Nephron progenitor cell (in vitro differentiated cells): Measurements from ENCODE around the gene STRA8.
A peak's percentile ranks its signal among the peaks of the same experiment; 100 is the strongest.

Source experiments
- DNase-seq: peaks from one replicate; pipeline ENCODE4 v3.0.0; 2021
- H3K27ac Mint-ChIP-seq: 2 replicates; pipeline ENCODE4 v1.8.0; 2021; ENCODE audit warnings: mild to moderate bottlenecking, moderate library complexity, mixed read lengths
- H3K27me3 Mint-ChIP-seq: 2 replicates; pipeline ENCODE4 v1.8.0; 2021; ENCODE audit warnings: mild to moderate bottlenecking, low read depth, mixed read lengths; ENCODE audit not compliant: poor library complexity
- H3K36me3 Mint-ChIP-seq: 2 replicates; pipeline ENCODE4 v1.8.0; 2021; ENCODE audit warnings: low read depth, mixed read lengths
- H3K4me1 Mint-ChIP-seq: 2 replicates; pipeline ENCODE4 v1.8.0; 2021; ENCODE audit warnings: mixed read lengths
- H3K4me3 Mint-ChIP-seq: 2 replicates; pipeline ENCODE4 v1.8.0; 2021; ENCODE audit warnings: mild to moderate bottlenecking, moderate library complexity, mixed read lengths
- H3K9me3 Mint-ChIP-seq: 2 replicates; pipeline ENCODE4 v1.8.0; 2021; ENCODE audit warnings: mild to moderate bottlenecking, moderate library complexity, mixed read lengths
- TF ChIP-seq, protein P1 (sequence below): fragments of 200-600 bp; sonication (generic); IDR thresholded peaks from 2 replicates; pipeline ENCODE4 v1.5.0; 2021; ENCODE audit warnings: antibody characterized with exemption

The STRA8 gene

DNA sequence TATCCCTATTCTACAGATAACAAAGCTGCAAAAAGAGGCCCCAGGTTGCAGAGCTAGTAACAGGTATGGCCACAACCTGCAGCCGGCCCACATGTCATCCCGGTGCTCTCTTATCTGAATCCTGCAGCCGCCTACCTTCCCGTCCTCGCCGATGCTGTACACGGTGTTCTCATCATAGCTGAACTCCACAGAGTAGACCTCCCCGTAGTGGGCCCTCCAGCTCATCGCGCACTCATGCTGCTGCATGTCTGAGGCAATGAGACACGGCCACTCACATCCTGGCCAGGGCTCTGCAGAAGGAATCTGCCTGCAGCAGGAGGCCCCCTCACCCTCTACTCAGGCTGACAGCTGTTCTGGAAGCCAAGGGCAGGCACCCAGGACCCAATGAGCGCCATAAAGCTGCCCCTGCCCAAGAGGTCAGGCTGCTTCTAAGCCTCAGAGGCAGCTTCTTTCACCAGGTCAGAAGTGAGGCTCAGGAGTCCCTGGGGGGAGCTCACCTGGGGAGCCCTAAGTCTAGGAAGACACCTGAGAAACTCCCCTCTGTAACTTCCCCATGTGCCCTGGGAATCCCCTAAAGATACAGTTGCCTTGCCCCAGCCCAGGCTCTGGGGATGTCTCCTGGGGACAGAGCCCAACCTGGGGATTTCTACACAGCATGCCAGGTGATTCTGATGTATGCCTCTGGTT, 45.2 kb upstream of the STRA8 start:
- H3K27ac Mint-ChIP-seq, result no peak overlapping the region
- TF ChIP-seq, protein P1, sequence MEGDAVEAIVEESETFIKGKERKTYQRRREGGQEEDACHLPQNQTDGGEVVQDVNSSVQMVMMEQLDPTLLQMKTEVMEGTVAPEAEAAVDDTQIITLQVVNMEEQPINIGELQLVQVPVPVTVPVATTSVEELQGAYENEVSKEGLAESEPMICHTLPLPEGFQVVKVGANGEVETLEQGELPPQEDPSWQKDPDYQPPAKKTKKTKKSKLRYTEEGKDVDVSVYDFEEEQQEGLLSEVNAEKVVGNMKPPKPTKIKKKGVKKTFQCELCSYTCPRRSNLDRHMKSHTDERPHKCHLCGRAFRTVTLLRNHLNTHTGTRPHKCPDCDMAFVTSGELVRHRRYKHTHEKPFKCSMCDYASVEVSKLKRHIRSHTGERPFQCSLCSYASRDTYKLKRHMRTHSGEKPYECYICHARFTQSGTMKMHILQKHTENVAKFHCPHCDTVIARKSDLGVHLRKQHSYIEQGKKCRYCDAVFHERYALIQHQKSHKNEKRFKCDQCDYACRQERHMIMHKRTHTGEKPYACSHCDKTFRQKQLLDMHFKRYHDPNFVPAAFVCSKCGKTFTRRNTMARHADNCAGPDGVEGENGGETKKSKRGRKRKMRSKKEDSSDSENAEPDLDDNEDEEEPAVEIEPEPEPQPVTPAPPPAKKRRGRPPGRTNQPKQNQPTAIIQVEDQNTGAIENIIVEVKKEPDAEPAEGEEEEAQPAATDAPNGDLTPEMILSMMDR, result no peak

DNA sequence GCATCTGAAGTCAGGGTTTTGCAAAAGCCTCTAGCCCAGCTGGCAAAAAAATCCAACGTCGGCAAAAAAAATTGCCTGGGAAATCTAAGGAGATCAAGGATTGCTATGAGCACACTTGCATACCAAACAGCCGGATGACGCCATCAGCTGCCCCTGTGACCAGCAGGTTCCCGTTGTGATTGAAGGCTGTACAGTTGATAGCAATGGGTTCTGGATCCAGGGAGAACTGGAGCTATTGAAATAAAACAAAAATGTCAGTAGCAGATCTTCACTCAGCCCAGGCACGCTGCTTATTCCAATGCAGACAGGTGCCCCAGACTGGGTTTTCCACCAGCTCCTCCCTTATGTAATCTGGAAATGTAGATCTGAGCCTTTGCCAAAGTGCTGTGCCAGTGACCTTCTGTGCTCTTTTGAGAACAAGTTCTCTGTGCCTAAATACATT, 44.4 kb upstream of the STRA8 start:
- H3K4me3 Mint-ChIP-seq, result no peak overlapping the region
- H3K9me3 Mint-ChIP-seq, result no peaks in the 10 kb centered on the region
- peaks cover 63% of the 10 kb centered on the region for H3K36me3 Mint-ChIP-seq

More for the DNA sequence above, 45.2 kb upstream of the STRA8 start:
- Mint-ChIP-seq H3K4me3 (no peak overlapping the region), H3K9me3 (peaks cover 3% of the 10 kb centered on the region), H3K27me3 (no peaks in the 10 kb centered on the region), H3K4me1 (no peaks in the 10 kb centered on the region), H3K36me3 (peaks cover 63% of the 10 kb centered on the region)
- DNase-seq, result no peak

DNA sequence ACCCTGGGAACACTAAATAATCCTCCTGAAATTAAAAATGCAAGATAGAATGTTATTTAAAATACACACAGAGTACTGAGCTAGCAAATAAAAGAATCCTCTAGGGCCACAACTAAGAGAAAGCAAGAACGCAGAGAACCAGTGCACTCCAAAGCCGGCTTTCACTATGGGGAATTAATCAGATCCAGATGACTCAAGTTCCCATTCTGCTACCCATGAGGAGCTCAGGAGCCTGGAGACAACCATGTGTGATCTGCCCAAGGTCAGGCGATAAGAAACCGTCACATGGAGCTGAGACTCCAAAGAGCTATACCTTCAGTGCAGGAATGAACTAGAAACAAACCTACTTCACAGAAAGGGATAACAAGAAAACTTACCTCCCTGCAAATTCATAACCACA, 43.7 kb upstream of the STRA8 start:
- Mint-ChIP-seq H3K4me3 (no peak overlapping the region), H3K36me3 (peaks cover 61% of the 10 kb centered on the region), H3K27me3 (no peaks in the 10 kb centered on the region), H3K4me1 (peaks cover 5% of the 10 kb centered on the region), H3K9me3 (no peaks in the 10 kb centered on the region), H3K27ac (no peak overlapping the region)
- TF ChIP-seq, protein P1, result no peak
- no peak for DNase-seq

More for the DNA sequence above, 44.4 kb upstream of the STRA8 start:
- Mint-ChIP-seq H3K27me3 (no peaks in the 10 kb centered on the region), H3K4me1 (peaks cover 2% of the 10 kb centered on the region), H3K27ac (no peak overlapping the region)
- TF ChIP-seq, protein P1, result no peak
- DNase-seq, result no peak

DNA sequence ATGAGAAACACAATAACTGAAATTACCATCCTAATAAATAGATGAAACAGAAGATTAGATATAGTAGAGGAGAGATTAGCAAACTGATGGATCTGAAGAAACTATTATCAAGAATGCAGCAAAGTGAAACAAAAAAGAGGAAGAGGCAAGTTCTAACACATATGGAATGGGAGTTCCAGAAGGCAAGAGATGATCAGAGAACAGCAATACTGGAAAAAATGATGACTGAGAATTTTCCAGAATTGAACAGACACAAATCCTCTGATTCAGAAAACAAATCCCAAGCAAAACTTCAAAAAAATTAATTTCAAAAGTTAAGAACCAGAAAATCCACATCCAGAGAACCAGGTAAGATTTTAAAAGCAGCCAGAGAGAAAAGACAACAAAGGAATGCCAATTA, 42.9 kb upstream of the STRA8 start:
- no peak for DNase-seq
- H3K9me3 Mint-ChIP-seq, result no peaks in the 10 kb centered on the region
- H3K27ac Mint-ChIP-seq, result no peak overlapping the region
- no peaks in the 10 kb centered on the region for H3K27me3 Mint-ChIP-seq
- peaks cover 61% of the 10 kb centered on the region for H3K36me3 Mint-ChIP-seq
- no peak overlapping the region for H3K4me3 Mint-ChIP-seq
- TF ChIP-seq, protein P1, result no peak
- H3K4me1 Mint-ChIP-seq, result peaks cover 5% of the 10 kb centered on the region

DNA sequence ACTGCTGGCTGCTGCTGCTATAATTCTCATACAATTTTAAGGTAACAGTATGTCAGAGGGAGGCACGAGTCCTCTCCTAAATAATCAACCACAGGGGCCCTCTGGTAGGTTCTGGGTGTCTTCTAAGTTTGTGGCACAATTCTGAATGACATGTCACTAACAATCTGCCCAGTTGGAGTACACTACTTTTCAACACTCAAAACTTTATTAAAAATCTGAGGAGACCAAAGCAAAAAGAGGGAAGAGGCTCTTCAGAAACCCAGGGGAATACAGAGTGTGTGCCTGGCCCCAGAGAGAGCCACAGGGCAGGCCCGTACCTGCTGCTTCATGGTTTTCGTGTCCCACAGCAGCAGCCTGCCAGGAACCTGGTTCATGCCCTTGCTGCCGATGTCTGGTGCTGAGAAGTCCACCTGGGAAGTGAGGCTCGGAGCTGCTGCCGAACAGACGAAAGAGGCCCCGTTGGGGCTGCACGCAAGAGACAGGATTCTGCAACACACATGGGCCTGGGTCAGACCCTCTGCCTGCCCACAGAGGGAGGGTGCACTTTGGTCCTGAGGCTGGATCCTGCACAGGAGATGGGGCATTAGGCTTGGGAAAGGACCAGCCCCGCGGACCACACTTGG, 40.6 kb upstream of the STRA8 start:
- peaks cover 51% of the 10 kb centered on the region for H3K36me3 Mint-ChIP-seq
- no peak for DNase-seq
- no peak overlapping the region for H3K4me3 Mint-ChIP-seq
- H3K27me3 Mint-ChIP-seq, result no peaks in the 10 kb centered on the region
- peaks cover 5% of the 10 kb centered on the region for H3K4me1 Mint-ChIP-seq
- H3K27ac Mint-ChIP-seq, result peak overlapping the region; percentile 37
- TF ChIP-seq, protein P1, result no peak
- H3K9me3 Mint-ChIP-seq, result no peaks in the 10 kb centered on the region
